K562 (cell line): ENCODE results near the gene HS3ST4. TPM values are rescaled to one million over a fixed set of nuclear protein-coding genes. Genes with fewer than 3 reads are reported as not detected.

Source experiments
- ATAC-seq: fragments of 200-7000 bp; cut with Tn5 transposase; 3 replicates; pipeline ENCODE4 v1.9.1; 2020; ENCODE audit warnings: moderate library complexity
- Bru-seq: library from RNA; stranded (reverse); fragments of 400-500 nt; gene quantifications from one replicate; lab custom pipeline; 2021; lab: Mats Ljungman, UMichigan
- BruChase-seq, 2 experiments: library from RNA; stranded (reverse); fragments of 400-500 nt; gene quantifications; one replicate each; lab custom pipeline; 2021; lab: Mats Ljungman, UMichigan
- BruUV-seq: library from RNA; stranded (reverse); fragments of 400-500 nt; replicated peaks from 2 replicates; lab custom pipeline; 2021; lab: Mats Ljungman, UMichigan
- CTCF ChIA-PET: fragments of 300-600 bp; formaldehyde crosslinking; extraction: SDS; loops from one replicate; lab custom pipeline; 2021; ENCODE audit warnings: low intra/inter-chr PET ratio; lab: Yijun Ruan, JAX
- POLR2A ChIA-PET: fragments of 300-600, 350-650 bp; sonication (Branson Sonifier 250); formaldehyde crosslinking; extraction: SDS; loops from one replicate; lab custom pipeline; 2021; ENCODE audit warnings: antibody characterized with exemption, inconsistent platforms; lab: Yijun Ruan, JAX
- DNase-seq, 4 experiments: peaks; one replicate each; pipeline versions ENCODE4 v3.0.0 to v3.0.0-alpha.2; 2011 to 2018; ENCODE audit warnings: low spot score in 3 of 4, mixed read lengths in 3 of 4; ENCODE audit errors: extremely low read depth in 1 of 4
- FAIRE-seq: peaks from 2 replicates; lab custom pipeline; 2011; peaks lifted over from hg19 to GRCh38; lab: Jason Lieb, UNC
- H2AFZ ChIP-seq: 2 replicates; pipeline ENCODE4 v1.6.0; 2011; ENCODE audit warnings: low read depth, low read length, control low read depth, inconsistent platforms
- H3K27ac ChIP-seq: fragments of 200-600 bp; 3 replicates; pipeline ENCODE4 v1.8.0; 2011; ENCODE audit warnings: low read depth, mild to moderate bottlenecking, control low read depth, inconsistent platforms, low read length, moderate library complexity, mixed read lengths; ENCODE audit errors: extremely low read depth
- H3K27me3 ChIP-seq, 2 experiments: fragments of 300-600 bp in 1 of 2; 2 replicates in 1 of 2; 3 replicates in 1 of 2; pipeline versions ENCODE4 v1.6.0 to v1.8.0; 2011; ENCODE audit warnings: inconsistent platforms in 2 of 2, low read length in 2 of 2, mild to moderate bottlenecking in 1 of 2, mixed read lengths in 1 of 2, moderate library complexity in 1 of 2; ENCODE audit not compliant: control insufficient read depth in 2 of 2, insufficient read depth in 2 of 2
- H3K36me3 ChIP-seq: fragments of 300-600 bp; 3 replicates; pipeline ENCODE4 v1.8.0; 2011; ENCODE audit warnings: mild to moderate bottlenecking, low read length, inconsistent platforms; ENCODE audit not compliant: control insufficient read depth, insufficient read depth
- H3K4me1 ChIP-seq, 2 experiments: fragments of 200-600 bp in 1 of 2; replicated peaks in 1 of 2; 2 replicates in 1 of 2; 3 replicates in 1 of 2; pipeline versions ENCODE4 v1.5.1 to v1.8.0; 2011; ENCODE audit warnings: inconsistent platforms in 2 of 2, low read length in 2 of 2, mild to moderate bottlenecking in 1 of 2, mixed read lengths in 1 of 2, moderate library complexity in 1 of 2; ENCODE audit not compliant: control insufficient read depth in 2 of 2, insufficient read depth in 2 of 2
- H3K4me2 ChIP-seq: 2 replicates; pipeline ENCODE4 v1.6.1; 2011; ENCODE audit warnings: low read length, control low read depth, inconsistent platforms, mixed read lengths; ENCODE audit not compliant: insufficient read depth
- H3K4me3 ChIP-seq: fragments of 200-600 bp; sonication (generic), shearing (Covaris generic); 2 replicates; pipeline ENCODE4 v1.5.1; 2016; ENCODE audit warnings: control low read depth, inconsistent platforms
- H3K79me2 ChIP-seq: fragments of 200-600 bp; 3 replicates; pipeline ENCODE4 v1.8.0; 2011; ENCODE audit warnings: low read length, inconsistent platforms; ENCODE audit not compliant: control insufficient read depth, insufficient read depth
- H3K9ac ChIP-seq, 2 experiments: 2 replicates each; pipeline versions ENCODE4 v1.6.0 to v1.6.1; 2011; ENCODE audit warnings: low read depth in 2 of 2, low read length in 2 of 2, control low read depth in 1 of 2, inconsistent platforms in 1 of 2, mild to moderate bottlenecking in 1 of 2, mixed read lengths in 1 of 2; ENCODE audit not compliant: insufficient read depth in 1 of 2
- H3K9me1 ChIP-seq: one replicate; pipeline ENCODE4 v1.6.0; 2011; ENCODE audit warnings: inconsistent platforms, mild to moderate bottlenecking, low read length, moderate library complexity; ENCODE audit not compliant: control insufficient read depth, insufficient read depth
- H3K9me3 ChIP-seq: replicated peaks from 2 replicates; pipeline ENCODE4 v1.5.1; 2011; ENCODE audit warnings: low read depth, low read length, inconsistent platforms; ENCODE audit not compliant: control insufficient read depth, insufficient read depth
- H4K20me1 ChIP-seq: replicated peaks from 2 replicates; pipeline ENCODE4 v1.6.1; 2011; ENCODE audit warnings: low read length, inconsistent platforms, mixed read lengths; ENCODE audit not compliant: control insufficient read depth, insufficient read depth
- POLR3A ChIP-seq: IDR thresholded peaks from 2 replicates; pipeline ENCODE4 v1.6.1; 2011; ENCODE audit warnings: borderline replicate concordance, mild to moderate bottlenecking, moderate library complexity; ENCODE audit not compliant: insufficient read length, insufficient read depth; ENCODE audit errors: extremely low read depth
- PRMT5 ChIP-seq: sonication (generic); formaldehyde crosslinking; IDR thresholded peaks from 2 replicates; pipeline ENCODE4 v1.5.0; 2020; ENCODE audit warnings: missing genetic modification reagents
- RBFOX2 ChIP-seq: fragments of 200-400 bp; formaldehyde crosslinking; IDR thresholded peaks from 2 replicates; pipeline ENCODE4 v1.6.1; 2017; ENCODE audit warnings: low read depth, mild to moderate bottlenecking, low read length, moderate library complexity
- YY1 ChIP-seq, 3 experiments: IDR thresholded peaks; 2 replicates each; pipeline ENCODE4 v1.6.1; 2011; ENCODE audit warnings: low read length in 2 of 3, mild to moderate bottlenecking in 2 of 3, moderate library complexity in 2 of 3, borderline replicate concordance in 1 of 3, control low read depth in 1 of 3, low read depth in 1 of 3; ENCODE audit not compliant: insufficient read depth in 3 of 3, insufficient replicate concordance in 2 of 3, control insufficient read depth in 1 of 3, insufficient read length in 1 of 3; ENCODE audit errors: extremely low read depth in 1 of 3
- ZFP36 ChIP-seq: fragments of 150-350 bp; IDR thresholded peaks from 2 replicates; pipeline ENCODE4 v1.6.1; 2018; ENCODE audit warnings: low read length, low read depth; ENCODE audit not compliant: partially characterized antibody
- ZNF668 ChIP-seq: fragments of 250-450 bp; sonication (Bioruptor Pico); IDR thresholded peaks from 2 replicates; pipeline ENCODE4 v1.8.0; 2022; ENCODE audit warnings: mild to moderate bottlenecking, inconsistent platforms
- ZNF75A ChIP-seq: fragments of 450-650 bp; formaldehyde crosslinking; IDR thresholded peaks from 2 replicates; pipeline ENCODE4 v1.4.0; 2020; ENCODE audit warnings: mild to moderate bottlenecking
- WGBS: fragments of 100-300 bp; shearing (Covaris generic); methylation state at CpG from one replicate; pipeline ENCODE4 v1.1.6; 2016; ENCODE audit warnings: low coverage, mixed read lengths; ENCODE audit not compliant: insufficient coverage; ENCODE audit errors: missing lambda C conversion rate; 5-methylcytosine and 5-hydroxymethylcytosine counted together
- in situ Hi-C: fragments of 300-500 bp; cut with MboI; formaldehyde crosslinking; loops from 4 replicates; pipeline ENCODE4 v1.15.0; 2018; ENCODE audit warnings: inconsistent platforms, mixed read lengths
- intact Hi-C: fragments of 100-400 bp; cut with micrococcal nuclease; formaldehyde crosslinking; loops from 2 replicates; pipeline ENCODE4 v1.14.2; 2022
- long read RNA-seq, 3 experiments: library from polyadenylated mRNA in 2 of 3; library from RNA in 1 of 3; unstranded in 2 of 3; stranded (forward) in 1 of 3; transcript quantifications; one replicate each; pipeline ENCODE4 v2.0.0, GENCODE V29; 2019 to 2022
- polyA minus RNA-seq, 3 experiments: library from RNA; depleted of rRNA, polyadenylated mRNA; stranded (reverse); fragments of >200 nt; gene quantifications; 2 replicates each; pipeline ENCODE4 v1.2.3, GENCODE V29; 2011
- polyA plus RNA-seq, 8 experiments: library from polyadenylated mRNA; depleted of rRNA in 4 of 8; stranded (reverse) in 5 of 8; unstranded in 3 of 8; fragments of >200 nt; fragmentation: Nextera tagmentation in 2 of 8; fragmentation: Illumina TruSeq in 1 of 8; extraction: Ambion mirVana in 2 of 8; extraction: Trizol in 1 of 8; gene quantifications; 2 replicates each; pipeline versions ENCODE4 v1.2.1 to v1.2.3, GENCODE V29; 2011 to 2014; ENCODE audit warnings: inconsistent platforms in 1 of 8, missing spikeins in 1 of 8
- total RNA-seq, 7 experiments: library from RNA; depleted of rRNA in 6 of 7; stranded (reverse); fragments of >200 nt in 6 of 7; fragmentation: Illumina TruSeq in 2 of 7; extraction: Trizol in 2 of 7; gene quantifications; 2 replicates each; pipeline versions ENCODE4 v1.2.1 to v1.2.3, GENCODE V29; 2011 to 2021; ENCODE audit warnings: low replicate concordance in 1 of 7

Gene HS3ST4
- not detected in 2 replicates for total RNA-seq (2011; cell fraction: chromatin; rRNA removed; ENCODE audit: low replicate concordance)
- not detected in 2 replicates for total RNA-seq (2011; cell fraction: nucleolus; rRNA removed)
- not detected in 2 replicates for total RNA-seq (2011; cell fraction: nucleoplasm; rRNA removed)
- total RNA-seq (2014; rRNA removed) (not detected in 2 replicates), total RNA-seq (2014; rRNA removed; fragmentation: Illumina TruSeq; extraction: Trizol) (not detected in 2 replicates), total RNA-seq (2015; rRNA removed; fragmentation: Illumina TruSeq; extraction: Trizol) (not detected in 2 replicates), total RNA-seq (2021) (not detected in 2 replicates), polyA plus RNA-seq (2011; rRNA removed) (not detected in 2 replicates), polyA plus RNA-seq (2014; fragmentation: Illumina TruSeq; extraction: Trizol) (not detected in 2 replicates), polyA plus RNA-seq (2014; fragmentation: Nextera tagmentation; extraction: Ambion mirVana) (not detected), polyA plus RNA-seq (2014; rRNA removed) (not detected in 2 replicates), polyA minus RNA-seq (2011; rRNA and poly(A)+ RNA removed) (not detected in 2 replicates), Bru-seq, nascent RNA (percentile 1 among the genes with signal in this experiment), BruChase-seq, experiment 1, labeled RNA remaining after a 2-hour chase (percentile 5 among the genes with signal in this experiment), BruChase-seq, experiment 2, labeled RNA remaining after a 6-hour chase (percentile 2 among the genes with signal in this experiment)
- polyA plus RNA-seq (2011; cell fraction: cytosol; rRNA removed), result not detected in 2 replicates
- polyA plus RNA-seq (2011; cell fraction: nucleus; rRNA removed), result not detected in 2 replicates
- polyA plus RNA-seq (2012), result not detected in 2 replicates
- not detected in 2 replicates for polyA minus RNA-seq (2011; cell fraction: cytosol; rRNA and poly(A)+ RNA removed)
- not detected in 2 replicates for polyA minus RNA-seq (2011; cell fraction: nucleus; rRNA and poly(A)+ RNA removed)
- long read RNA-seq, experiment 1, result 0 reads
- long read RNA-seq, experiment 2, result 0 reads
- long read RNA-seq, experiment 3, result 0 reads

DNA sequence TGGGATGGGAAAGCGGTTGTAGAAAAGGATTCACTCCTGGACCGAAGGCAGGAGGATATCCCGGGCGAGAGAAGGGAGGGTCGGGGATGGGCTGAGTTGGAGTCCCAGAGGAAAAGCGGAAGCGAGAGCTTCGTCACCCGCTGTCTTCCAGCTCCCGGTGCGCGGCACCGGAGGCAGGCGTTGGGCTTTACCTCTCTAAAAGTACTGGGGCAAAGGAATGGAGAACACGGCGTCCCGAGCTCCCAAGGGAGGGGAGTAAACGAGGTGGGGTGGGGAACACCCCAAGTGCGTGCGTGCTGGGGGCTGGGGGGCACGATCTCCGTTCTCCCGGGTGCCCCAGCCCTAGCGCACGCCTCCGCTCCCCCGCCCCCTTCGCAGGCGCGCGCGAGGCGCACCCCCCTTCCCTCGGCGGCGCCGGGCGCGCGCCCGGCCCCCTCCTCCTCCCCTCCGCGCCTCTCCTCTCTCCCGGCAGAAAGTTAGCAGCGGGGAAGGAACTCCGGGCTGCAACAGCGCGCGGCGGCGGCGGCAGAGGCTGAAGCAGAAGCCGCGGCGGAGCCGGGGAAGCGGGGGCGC is at the start of gene HS3ST4:
TSS of gene HS3ST4 (plus strand) at position 441 of the 573 bp plus-strand sequence.
- ChIA-PET CTCF (no interaction called here), POLR2A (interaction anchor here (0.7 kb wide), 1 partner anchor 1342 kb away, joined by 3 read pairs; no protein-coding TSS in a partner anchor)
- TF ChIP-seq ZNF668 (CRISPR knock-in tag) (no peak), ZNF75A (no peak), ZFP36 (no peak), PRMT5 (CRISPR knock-in tag) (no peak), RBFOX2 (no peak), POLR3A (no peak), YY1 (IDR thresholded peaks at IDR 0.05; ENCODE audit: borderline replicate concordance in 1 of 3, control insufficient read depth in 1 of 3, extremely low read depth in 1 of 3, insufficient read depth in 3 of 3, insufficient read length in 1 of 3, insufficient replicate concordance in 2 of 3, low read depth in 1 of 3, low read length in 2 of 3) (no peak)
- intact Hi-C loops (no loop called here), in situ Hi-C loops (no loop called here)
- Histone ChIP-seq H3K79me2 (no peaks in the 10 kb centered on the region), H3K9me1 (no peaks in the 10 kb centered on the region), H3K9ac (no peak within 1 kb of the TSS), H3K36me3 (no peaks in the 10 kb centered on the region), H3K4me2 (no peak within 1 kb of the TSS), H3K9me3 (no peaks in the 10 kb centered on the region), H3K27me3 (peaks cover 10 to 37% of the 10 kb centered on the region in 2 experiments; a peak in 3 of 5 replicates), H3K4me1 (0 out of 5 replicates have a peak, but pooled peaks cover 0 to 5% of the 10 kb centered on the region in 2 experiments), H4K20me1 (0 out of 2 replicates have a peak, but pooled peaks cover 3% of the 10 kb centered on the region), H3K27ac (no peak within 1 kb of the TSS), H2AFZ (no peak within 1 kb of the TSS), H3K4me3 (no peak within 1 kb of the TSS)
- DNase-seq, result no peak
- no peak for FAIRE-seq
- 27% methylated on average over 6 of the region's 58 CpGs for WGBS
- ATAC-seq, result no peak
- no TSS peak for BruUV-seq
